Measurements from ENCODE around the gene TOP2B.
A peak's percentile ranks its signal among the peaks of the same experiment; 100 is the strongest.

Gene TOP2B

DNA sequence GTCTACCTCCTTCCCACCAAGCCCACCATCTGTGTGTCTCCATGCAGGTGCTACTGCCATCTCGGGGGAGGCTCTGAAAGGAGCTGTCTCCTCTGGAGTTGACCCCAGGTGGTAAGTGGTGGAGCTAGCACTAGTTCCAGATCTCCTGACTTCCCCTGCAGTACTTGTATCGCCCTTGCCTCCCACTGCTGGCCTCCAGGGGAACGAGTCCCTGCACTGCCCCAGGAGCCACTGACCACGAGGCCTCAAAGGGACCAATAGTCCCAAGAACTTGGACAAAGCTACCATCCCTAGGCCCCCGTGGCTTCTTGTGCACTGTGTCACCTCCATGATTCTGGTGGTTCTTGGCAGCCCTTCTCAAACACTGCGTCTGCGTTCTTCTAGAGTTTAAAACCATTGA lies 98.9 kb downstream of the TOP2B start:
- H3K4me3 ChIP-seq (ENCODE audit: control insufficient read depth, low read depth, low read length), result no peak overlapping the region
- TF ChIP-seq, protein P1, sequence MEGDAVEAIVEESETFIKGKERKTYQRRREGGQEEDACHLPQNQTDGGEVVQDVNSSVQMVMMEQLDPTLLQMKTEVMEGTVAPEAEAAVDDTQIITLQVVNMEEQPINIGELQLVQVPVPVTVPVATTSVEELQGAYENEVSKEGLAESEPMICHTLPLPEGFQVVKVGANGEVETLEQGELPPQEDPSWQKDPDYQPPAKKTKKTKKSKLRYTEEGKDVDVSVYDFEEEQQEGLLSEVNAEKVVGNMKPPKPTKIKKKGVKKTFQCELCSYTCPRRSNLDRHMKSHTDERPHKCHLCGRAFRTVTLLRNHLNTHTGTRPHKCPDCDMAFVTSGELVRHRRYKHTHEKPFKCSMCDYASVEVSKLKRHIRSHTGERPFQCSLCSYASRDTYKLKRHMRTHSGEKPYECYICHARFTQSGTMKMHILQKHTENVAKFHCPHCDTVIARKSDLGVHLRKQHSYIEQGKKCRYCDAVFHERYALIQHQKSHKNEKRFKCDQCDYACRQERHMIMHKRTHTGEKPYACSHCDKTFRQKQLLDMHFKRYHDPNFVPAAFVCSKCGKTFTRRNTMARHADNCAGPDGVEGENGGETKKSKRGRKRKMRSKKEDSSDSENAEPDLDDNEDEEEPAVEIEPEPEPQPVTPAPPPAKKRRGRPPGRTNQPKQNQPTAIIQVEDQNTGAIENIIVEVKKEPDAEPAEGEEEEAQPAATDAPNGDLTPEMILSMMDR (IDR thresholded peaks at IDR 0.05; ENCODE audit: control insufficient read depth, insufficient read depth, low read depth, low read length, missing control alignments), result no peak
- DNase-seq (ENCODE audit: low read depth), result no peak

DNA sequence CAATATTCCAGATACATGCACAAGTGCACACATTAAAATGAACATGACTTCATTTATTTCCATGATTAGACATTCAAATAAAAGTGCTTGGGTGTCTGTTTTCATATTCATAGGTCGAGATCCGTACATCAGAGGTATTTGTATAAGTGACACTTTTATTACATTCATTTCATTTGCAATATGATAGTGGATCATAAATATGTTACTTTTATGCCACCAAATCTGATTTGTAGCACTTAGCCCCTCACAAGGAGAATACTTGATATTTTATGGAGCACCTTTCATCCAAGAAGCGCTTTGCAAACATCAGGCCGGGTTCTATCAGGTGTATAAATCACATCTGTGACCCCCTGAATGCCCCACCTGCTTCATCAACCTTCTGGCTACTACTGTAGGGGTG lies 100.6 kb downstream of the TOP2B start:
- no peak for DNase-seq (ENCODE audit: low read depth)
- no peak overlapping the region for H3K4me3 ChIP-seq (ENCODE audit: control insufficient read depth, low read depth, low read length)
- TF ChIP-seq, protein P1 (IDR thresholded peaks at IDR 0.05; ENCODE audit: control insufficient read depth, insufficient read depth, low read depth, low read length, missing control alignments), result no peak

DNA sequence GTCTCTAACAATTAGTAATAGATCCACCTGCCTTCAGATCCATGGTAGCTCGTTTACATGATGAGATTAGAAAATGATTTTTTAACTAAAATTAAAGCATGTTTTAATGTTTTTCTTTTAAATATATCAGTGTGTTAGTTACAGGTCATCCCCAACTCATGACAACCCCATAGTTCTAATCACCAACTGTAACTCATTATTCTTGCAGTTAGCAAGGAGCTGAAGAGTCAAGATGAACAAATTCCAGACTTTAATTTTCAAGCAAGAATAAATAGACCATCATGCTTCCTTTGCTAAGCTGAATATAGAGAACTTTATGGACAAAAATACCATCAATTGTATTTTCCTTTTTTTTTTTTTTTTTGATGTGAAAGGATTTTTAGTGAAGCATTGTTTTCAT lies 101.1 kb downstream of the TOP2B start:
- peak; percentile 11 for DNase-seq (ENCODE audit: low read depth)
- TF ChIP-seq, protein P1 (IDR thresholded peaks at IDR 0.05; ENCODE audit: control insufficient read depth, insufficient read depth, low read depth, low read length, missing control alignments), result no peak
- no peak overlapping the region for H3K4me3 ChIP-seq (ENCODE audit: control insufficient read depth, low read depth, low read length)

DNA sequence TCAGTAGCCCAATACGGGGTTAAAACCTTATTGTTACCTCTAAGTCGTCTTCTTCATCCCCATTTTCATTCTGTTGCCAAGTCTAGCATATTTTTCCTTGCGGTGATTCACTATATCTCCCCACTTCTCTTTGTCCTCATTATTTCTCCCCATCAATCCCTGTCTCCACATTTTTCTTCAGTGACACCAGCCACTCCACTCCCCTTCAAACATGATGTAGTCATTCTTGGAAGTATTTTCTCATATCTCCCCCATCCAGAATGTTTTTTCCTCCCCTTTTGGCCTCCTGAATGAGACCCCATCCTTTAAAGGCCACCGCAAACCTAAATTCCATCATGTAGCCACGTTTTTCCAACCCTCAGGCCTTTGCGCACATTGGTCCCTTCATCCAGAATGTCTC lies 105.9 kb downstream of the TOP2B start:
- DNase-seq (ENCODE audit: low read depth), result no peak

DNA sequence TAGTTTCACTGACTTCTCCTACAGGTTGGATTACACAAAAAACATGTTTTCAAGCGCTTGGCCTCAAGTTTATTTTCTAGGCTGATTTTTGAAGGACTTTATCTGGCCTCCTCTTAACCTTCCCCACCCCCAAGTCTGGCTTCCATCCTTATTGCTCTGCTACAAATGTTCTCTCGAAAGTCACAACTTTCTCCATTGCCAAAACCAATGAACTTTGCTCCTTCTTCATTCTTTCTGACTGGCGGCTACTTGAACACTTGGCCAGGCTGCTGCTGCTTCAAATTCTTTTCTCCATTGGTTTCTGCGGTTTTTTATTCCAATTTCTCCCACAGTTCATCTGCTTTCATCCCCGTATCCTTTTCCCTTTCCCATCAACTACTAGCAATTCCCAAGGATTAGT lies 106.6 kb downstream of the TOP2B start:
- no peak overlapping the region for H3K4me3 ChIP-seq (ENCODE audit: control insufficient read depth, low read depth, low read length)
- TF ChIP-seq, protein P1 (IDR thresholded peaks at IDR 0.05; ENCODE audit: control insufficient read depth, insufficient read depth, low read depth, low read length, missing control alignments), result no peak
- DNase-seq (ENCODE audit: low read depth), result no peak

More for the DNA sequence above, 105.9 kb downstream of the TOP2B start:
- TF ChIP-seq, protein P1 (IDR thresholded peaks at IDR 0.05; ENCODE audit: control insufficient read depth, insufficient read depth, low read depth, low read length, missing control alignments), result no peak
- H3K4me3 ChIP-seq (ENCODE audit: control insufficient read depth, low read depth, low read length), result no peak overlapping the region

DNA sequence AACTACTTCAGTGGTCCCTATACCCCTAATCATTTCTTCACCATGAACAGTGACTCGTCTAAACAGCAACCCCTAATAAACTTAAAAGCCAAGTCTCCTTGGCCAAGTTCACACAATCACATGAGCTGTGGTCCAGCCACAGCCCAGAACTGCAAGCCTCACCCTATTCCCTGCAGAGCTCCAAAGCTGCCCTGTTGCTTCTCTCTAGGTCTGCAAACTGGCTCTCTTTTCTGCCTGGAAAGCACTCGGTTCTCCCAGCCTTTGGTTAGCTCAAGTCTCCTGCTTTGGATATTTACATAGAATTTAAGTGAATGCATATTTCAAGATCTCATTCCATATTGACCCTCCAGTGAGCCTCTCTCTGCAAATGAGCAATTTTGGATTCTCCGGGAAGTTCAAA lies 107.0 kb downstream of the TOP2B start:
- no peak overlapping the region for H3K4me3 ChIP-seq (ENCODE audit: control insufficient read depth, low read depth, low read length)
- no peak for DNase-seq (ENCODE audit: low read depth)
- TF ChIP-seq, protein P1 (IDR thresholded peaks at IDR 0.05; ENCODE audit: control insufficient read depth, insufficient read depth, low read depth, low read length, missing control alignments), result no peak

DNA sequence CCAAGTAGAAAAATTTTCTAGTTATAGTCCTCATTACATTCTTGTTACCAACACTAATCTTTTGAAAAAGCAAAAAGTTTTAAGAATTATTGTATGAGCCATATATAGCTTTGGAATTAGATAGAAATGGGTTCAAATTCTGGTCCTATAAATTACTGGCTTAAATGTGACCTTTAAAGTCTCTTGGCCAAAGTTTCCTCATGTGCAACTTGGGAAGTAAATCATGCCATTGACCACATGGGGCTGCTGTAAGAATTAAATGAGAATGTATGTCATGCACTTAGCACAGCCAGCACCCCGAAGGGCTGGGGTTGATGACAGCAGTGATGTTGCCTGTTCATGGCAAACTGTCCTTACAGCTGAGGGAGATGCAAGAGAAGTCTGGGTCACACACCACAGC lies 108.3 kb downstream of the TOP2B start:
- TF ChIP-seq, protein P1 (IDR thresholded peaks at IDR 0.05; ENCODE audit: control insufficient read depth, insufficient read depth, low read depth, low read length, missing control alignments), result no peak
- no peak overlapping the region for H3K4me3 ChIP-seq (ENCODE audit: control insufficient read depth, low read depth, low read length)
- no peak for DNase-seq (ENCODE audit: low read depth)
